WERI-Rb-1 (cell line): Measurements from ENCODE around the gene SH3RF1.

Source experiments
- DNase-seq: peaks from one replicate; pipeline ENCODE4 v3.0.0-alpha.2; 2020
- H3K27ac ChIP-seq: fragments of 250-450 bp; sonication (Bioruptor Pico); 2 replicates; pipeline ENCODE4 v1.5.1; 2020; ENCODE audit warnings: mild to moderate bottlenecking, moderate library complexity
- H3K27me3 ChIP-seq: fragments of 250-450 bp; sonication (Bioruptor Pico); 2 replicates; pipeline ENCODE4 v1.5.1; 2021; ENCODE audit warnings: mild to moderate bottlenecking, low read depth, moderate library complexity; ENCODE audit not compliant: insufficient read depth, severe bottlenecking
- H3K36me3 ChIP-seq: fragments of 250-450 bp; sonication (Bioruptor Pico); 2 replicates; pipeline ENCODE4 v1.5.1; 2020; ENCODE audit warnings: mild to moderate bottlenecking, moderate library complexity
- H3K4me3 ChIP-seq: 2 replicates; pipeline ENCODE4 v1.5.1; 2011; ENCODE audit warnings: low read depth, mild to moderate bottlenecking, control low read depth, low read length
- H3K9me3 ChIP-seq: fragments of 250-450 bp; sonication (Bioruptor Pico); 2 replicates; pipeline ENCODE4 v1.5.1; 2021; ENCODE audit warnings: mild to moderate bottlenecking, moderate library complexity; ENCODE audit not compliant: severe bottlenecking
- CTCF ChIP-seq: IDR thresholded peaks from 2 replicates; pipeline ENCODE4 v1.5.1; 2011; ENCODE audit warnings: low read depth, mild to moderate bottlenecking, control low read depth, inconsistent platforms, low read length

The SH3RF1 gene

DNA sequence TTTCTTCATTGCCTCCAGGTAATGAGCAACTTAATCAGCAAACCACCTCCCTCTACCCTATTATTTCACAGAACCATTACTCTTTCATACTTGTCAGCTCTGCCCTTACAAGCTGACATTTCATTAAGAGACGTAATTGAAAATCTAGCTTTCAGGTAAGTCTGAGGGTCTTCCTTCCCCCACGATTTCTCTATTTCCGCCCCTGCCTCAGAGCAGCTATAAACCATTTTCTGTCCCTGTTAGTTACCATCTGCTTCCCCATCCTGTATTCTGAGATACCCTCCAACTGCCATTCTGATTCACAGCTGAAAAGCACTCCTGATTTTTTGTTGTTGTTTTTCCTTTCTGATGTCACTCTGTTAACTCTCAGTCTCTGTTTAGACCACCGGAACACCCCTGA is 37.1 kb downstream of the SH3RF1 start:
- Histone ChIP-seq H3K36me3 (no peaks in the 10 kb centered on the region), H3K4me3 (no peak overlapping the region), H3K27ac (no peak overlapping the region), H3K27me3 (no peaks in the 10 kb centered on the region), H3K9me3 (no peaks in the 10 kb centered on the region)
- DNase-seq: no peak
- no peak for TF ChIP-seq CTCF

- H3K4me3 ChIP-seq: no peak overlapping the region
- no peak overlapping the region for H3K27ac ChIP-seq
- TF ChIP-seq CTCF: no peak
- no peaks in the 10 kb centered on the region for H3K36me3 ChIP-seq
- H3K27me3 ChIP-seq: no peaks in the 10 kb centered on the region
- DNase-seq: no peak
- H3K9me3 ChIP-seq: no peaks in the 10 kb centered on the region
Measured at GRCh38 chr4:169231647-169232262, 39.0 kb downstream of the SH3RF1 start.

DNA sequence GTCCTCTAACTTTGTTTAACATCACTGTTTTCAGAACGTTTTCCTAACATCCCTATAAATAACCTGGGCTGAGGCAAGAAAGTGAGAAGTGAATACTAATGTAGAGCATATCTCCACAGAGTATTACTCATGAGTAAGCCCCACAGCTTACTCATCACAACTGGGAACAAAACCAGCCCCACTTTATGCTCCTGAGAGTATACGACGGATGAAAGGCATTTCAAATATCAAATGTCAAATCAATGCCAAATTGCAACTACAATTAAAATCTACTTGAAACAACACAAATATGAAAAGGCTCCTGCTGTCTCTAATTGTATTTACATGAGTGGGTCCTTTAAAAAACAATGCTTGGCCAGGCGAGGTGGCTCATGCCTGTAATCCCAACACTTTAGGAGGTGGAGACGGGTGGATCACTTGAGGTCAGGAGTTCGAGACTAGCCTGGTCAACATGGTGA is 41.2 kb downstream of the SH3RF1 start:
- Histone ChIP-seq H3K36me3 (no peaks in the 10 kb centered on the region), H3K27me3 (no peaks in the 10 kb centered on the region), H3K27ac (no peak overlapping the region), H3K4me3 (no peak overlapping the region), H3K9me3 (no peaks in the 10 kb centered on the region)
- TF ChIP-seq CTCF: no peak
- DNase-seq: no peak

- H3K27ac ChIP-seq: no peak overlapping the region
- no peaks in the 10 kb centered on the region for H3K36me3 ChIP-seq
- H3K27me3 ChIP-seq: no peaks in the 10 kb centered on the region
- H3K4me3 ChIP-seq: no peak overlapping the region
- no peak for DNase-seq
- no peak for TF ChIP-seq CTCF
- no peaks in the 10 kb centered on the region for H3K9me3 ChIP-seq
Measured at GRCh38 chr4:169228076-169228475, 42.7 kb downstream of the SH3RF1 start.

GRCh38 chr4:169226565-169226964 is 44.2 kb downstream of the SH3RF1 start:
- DNase-seq: no peak
- no peak overlapping the region for H3K4me3 ChIP-seq
- no peak overlapping the region for H3K27ac ChIP-seq
- no peaks in the 10 kb centered on the region for H3K9me3 ChIP-seq
- no peaks in the 10 kb centered on the region for H3K36me3 ChIP-seq
- no peaks in the 10 kb centered on the region for H3K27me3 ChIP-seq
- no peak for TF ChIP-seq CTCF

DNA sequence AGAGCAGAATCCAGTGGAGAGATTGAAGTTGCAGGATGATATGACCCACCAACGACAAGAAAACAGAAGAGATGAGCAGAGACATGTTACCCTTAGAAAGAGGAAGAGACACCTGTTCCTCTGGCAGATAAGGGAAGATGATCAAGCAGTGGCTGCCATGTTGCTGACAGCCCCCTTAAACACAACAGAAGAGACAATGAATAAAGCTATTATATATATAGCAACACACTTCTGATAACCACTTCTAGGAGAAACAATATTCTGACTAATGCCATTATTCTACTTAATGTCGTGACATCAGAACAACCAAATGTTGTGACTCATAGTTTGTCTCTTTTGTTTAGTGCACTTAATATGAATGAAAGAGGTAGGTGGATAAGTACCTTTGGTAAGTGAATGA is 44.9 kb downstream of the SH3RF1 start:
- Histone ChIP-seq H3K36me3 (no peaks in the 10 kb centered on the region), H3K4me3 (no peak overlapping the region), H3K9me3 (no peaks in the 10 kb centered on the region), H3K27me3 (no peaks in the 10 kb centered on the region), H3K27ac (no peak overlapping the region)
- no peak for DNase-seq
- no peak for TF ChIP-seq CTCF
